Activated T-cell treated with anti-CD3 and anti-CD28 coated beads for 24 hours (primary cell): ENCODE results near the gene TAF3.

Experiments
- DNase-seq: peaks from one replicate; pipeline ENCODE4 v3.0.0-alpha.2; 2020; ENCODE audit warnings: low read depth

Gene TAF3

DNA sequence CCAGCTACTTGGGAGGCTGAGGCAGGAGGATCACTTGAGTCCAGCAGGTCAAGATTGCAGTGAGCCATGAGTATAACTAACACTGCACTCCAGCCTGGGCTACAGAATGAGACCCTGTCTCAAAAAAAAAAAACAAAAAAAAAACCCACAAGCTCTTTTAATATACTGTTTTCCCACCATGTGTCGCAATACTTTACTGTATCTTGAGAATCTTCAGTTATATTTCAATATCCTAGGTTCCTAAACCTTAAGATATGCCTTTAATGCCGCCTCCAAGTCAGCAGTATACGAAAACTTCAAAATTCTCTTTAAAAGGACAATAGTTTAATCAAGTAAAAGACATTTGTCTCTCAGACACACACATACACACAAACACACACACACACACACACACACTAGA is 62.8 kb downstream of the TAF3 start:
- DNase-seq = no peak

DNA sequence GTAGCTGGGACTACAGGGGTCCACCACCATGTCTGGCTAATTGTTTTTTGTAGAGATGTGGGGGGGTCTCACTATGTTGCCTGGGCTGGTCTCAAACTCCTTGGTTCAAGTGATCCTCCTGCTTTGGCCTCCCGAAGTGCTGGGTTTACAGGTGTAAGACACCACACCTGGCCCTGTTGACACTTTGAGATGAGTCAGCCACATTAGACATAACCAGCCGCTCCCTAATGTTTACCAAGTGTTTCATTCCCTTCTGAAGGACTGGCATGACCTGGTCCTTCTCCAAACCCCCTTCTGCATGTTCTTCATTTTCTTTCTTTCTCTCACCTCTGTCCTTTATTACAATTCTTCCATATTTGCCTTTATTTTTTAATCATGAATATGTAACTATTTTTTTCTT is 67.8 kb downstream of the TAF3 start:
- no peak for DNase-seq

DNA sequence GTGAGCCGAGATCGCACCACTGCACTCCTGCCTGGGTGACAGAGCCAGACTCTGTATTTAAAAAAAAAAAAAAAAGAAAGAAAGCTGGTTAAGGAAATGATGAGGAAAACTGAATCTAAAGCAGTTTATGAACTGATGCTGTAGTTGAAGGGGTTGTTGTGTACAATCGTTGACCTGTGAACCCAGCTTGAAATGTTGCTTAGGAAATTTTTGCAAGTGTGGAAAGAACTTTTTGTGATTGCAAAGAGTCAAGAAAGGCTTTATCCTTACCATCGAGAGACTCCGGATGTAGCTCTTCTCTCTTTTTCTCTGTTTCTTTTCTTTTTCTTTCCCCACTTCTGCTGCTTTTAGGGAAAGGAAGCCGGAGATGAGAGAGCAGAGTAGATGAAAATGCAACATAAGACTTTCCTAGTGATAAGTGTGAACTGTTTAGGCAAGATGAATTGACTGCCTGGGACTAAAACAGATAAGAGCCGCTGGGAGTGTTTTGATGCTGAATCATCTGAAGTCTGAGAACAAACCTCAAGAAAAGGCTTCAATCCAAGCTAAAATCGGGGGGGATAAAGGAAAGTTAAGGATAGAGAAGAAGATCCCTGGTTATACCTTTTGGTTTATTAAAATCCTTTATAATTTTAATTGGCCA is 69.0 kb downstream of the TAF3 start:
- no peak for DNase-seq

- DNase-seq = no peak
Observed at GRCh38 chr10:7889947-7890542, 71.7 kb downstream of the TAF3 start.

DNA sequence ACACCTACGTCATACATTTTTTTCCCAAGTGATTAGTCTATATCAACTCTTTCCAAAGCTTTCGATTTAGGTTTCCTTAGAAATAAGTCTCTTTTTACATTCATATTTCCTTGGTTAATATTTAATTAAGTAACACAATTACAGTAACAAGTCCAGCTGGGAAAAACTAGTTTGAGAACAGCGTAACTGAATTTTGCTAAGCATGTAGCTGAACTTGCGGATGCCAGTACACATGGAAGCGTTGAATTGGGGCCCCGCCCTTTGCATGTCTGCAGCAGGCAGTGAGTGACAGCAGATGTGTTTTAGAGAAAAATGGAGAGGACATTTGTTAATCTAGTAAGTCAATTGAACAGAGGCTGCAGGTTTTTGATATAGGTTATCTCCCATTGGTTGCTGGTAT is 72.5 kb downstream of the TAF3 start:
- no peak for DNase-seq

- DNase-seq = no peak
Observed at GRCh38 chr10:7891634-7892033, 73.3 kb downstream of the TAF3 start.

DNA sequence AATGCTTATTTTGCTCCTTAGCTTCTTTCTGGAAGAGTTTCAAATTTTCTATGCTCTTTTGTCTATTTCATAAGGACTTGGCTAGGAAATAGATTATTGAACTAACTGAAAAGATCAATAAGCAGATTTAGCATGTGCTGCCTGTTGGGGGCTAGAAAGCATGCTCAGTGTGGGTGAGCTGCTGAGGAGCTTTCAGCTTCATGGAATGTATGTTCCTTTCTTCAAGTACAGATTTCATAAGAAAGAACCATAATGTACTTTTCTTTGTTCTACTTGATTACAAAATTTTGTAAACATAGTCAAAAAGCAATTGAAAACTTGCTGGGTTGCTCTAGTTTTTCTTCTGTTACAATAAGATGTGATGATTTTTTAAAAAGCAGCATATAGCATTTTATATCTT is 73.8 kb downstream of the TAF3 start:
- no peak for DNase-seq

DNA sequence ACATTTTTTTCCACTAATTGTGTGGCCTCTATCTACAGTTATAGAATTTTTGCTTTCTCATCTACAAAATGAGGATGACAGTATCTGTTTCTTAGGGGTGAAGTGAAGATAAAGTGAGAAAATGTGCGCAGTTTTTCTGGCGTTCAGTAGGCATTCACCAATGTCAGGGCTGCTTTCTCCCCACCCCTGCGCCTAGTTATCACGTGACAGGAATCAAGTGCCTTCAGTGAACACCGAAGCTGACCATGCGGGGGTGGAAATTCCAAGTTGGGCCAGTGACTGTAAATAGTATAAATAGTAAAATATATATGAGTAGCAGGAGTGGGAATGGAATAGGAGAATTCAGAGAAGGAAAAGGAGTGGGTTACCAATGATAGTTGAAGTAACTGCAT is 77.4 kb downstream of the TAF3 start:
- DNase-seq = no peak

GRCh38 chr10:7896297-7896696 is 78.0 kb downstream of the TAF3 start:
- no peak for DNase-seq

DNA sequence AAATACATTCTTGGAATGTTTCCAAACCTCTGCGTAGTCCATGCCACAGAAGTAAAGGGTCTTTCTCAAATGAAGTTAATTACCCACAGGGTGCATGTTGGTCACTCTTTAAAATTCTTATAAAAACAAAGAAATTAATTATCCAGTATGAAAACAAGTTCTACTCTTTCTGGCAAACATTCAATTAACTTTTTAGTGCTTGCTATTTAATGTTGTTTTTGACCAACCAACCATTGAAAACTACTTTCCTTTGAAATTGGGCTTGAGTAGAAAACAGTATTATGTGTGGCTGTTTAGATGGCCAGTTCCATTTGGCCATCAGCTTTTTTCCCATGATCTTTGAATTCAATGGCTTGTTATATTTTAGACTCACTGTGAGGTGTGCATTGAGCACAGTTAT is 83.0 kb downstream of the TAF3 start:
- DNase-seq = no peak

DNA sequence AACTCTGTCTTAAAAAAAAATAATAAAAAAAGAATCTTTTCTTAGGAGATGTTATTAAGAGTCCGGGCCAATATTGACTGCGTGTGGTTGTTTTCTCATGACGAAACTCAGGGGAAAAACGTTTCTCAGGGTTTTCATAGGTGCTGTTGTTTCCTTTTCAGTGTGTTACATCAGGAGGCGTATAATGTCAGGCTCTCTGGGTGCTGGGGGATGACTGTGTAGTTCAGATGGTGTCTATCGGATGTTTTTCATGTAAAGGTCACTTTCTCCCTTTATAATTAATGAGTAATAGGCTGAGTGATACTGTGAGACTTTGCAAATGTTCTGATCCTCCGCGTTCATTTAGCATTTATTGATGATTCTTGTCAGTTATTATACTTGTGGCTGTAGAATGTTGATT is 84.1 kb downstream of the TAF3 start:
- no peak for DNase-seq

DNA sequence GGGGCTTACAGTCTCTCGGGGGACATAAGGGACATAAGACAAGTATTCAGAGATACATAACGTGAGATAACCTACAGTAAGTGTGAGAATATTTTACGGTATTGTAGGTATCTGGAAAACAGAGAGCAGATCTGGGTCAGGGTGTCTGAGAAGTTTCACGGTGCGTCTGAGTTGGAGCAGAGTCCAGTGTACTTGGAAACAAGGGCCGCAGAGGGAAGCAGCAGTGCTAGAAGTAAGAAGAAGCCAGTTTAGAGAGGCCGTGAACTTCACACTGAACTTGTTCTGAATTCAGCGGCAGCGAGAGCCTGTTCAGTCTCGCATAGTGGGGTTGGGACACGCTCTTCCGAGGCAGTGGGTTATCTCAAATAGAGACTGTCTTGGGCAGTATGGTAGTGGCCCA is 85.5 kb downstream of the TAF3 start:
- DNase-seq = no peak

GRCh38 chr10:7906128-7906527 is 87.8 kb downstream of the TAF3 start:
- DNase-seq = no peak

- no peak for DNase-seq
Observed at GRCh38 chr10:7908541-7909210, 90.4 kb downstream of the TAF3 start.

- no peak for DNase-seq
Observed at GRCh38 chr10:7913126-7913872, 95.0 kb downstream of the TAF3 start.

DNA sequence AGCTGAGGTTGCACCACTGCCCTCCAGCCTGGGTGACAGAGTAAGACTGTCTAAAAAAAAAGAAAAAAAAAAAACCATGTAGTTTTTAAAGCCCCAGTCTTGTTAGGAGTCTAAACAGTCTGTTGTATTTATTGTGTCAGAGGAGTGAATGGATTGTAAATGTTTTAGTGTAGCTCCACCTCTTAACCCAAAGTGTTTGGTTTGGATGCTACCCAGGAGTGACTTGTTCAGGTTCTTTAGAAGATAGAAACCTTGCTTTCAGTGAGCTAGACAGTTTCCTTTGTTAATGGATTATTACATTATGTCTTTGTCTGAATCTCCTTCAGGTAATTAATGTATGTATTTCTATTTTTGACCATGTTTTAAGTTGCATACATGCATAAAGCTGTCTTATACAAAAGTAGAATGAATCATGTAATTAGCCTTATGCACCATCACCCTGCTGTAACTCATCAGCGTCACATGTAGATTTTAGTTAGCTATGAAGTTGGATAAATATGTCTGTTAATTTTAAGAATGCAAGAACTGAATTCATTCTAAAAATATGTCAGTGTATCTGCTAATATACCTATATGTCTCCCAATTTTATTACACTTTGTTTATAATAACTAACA is 97.7 kb downstream of the TAF3 start:
- no peak for DNase-seq

DNA sequence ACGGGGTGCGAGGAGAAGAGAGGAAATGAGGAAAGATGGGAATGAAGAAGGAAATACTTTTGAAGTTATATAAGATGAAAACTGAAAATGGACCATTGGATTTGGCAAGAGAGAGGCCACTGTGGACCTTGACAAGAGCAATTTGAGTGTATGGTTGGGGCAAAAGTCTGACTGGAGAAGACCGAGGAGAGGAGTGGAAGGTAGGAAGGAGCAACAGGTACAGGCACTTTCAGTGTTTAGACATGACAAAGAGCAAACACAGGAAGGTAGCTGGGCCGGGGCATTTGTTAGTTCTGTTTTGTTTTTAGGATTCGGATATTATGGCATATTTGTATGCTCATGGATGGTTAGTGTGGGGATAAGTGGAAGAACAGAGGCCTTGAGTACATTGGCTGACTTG is 99.4 kb downstream of the TAF3 start:
- DNase-seq = no peak

DNA sequence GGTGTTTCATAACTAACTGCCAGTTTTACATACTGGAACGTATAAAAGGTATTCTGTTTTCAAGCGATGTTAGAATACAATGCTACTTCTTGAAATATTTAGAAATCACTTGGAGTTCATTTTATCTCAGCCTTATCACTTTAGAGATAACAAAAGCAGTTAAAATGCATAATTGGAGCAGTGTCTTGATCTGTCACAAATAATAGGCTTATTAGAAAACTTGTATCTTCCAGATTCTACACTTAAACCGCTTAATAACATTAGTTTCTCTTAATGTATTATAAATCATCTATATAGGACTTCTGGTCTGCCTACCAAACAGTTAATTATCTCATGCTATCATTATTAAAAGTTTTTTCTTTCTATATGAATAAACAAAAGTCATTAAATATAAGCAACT is 104.4 kb downstream of the TAF3 start:
- no peak for DNase-seq

- no peak for DNase-seq
Observed at GRCh38 chr10:7928536-7928935, 110.2 kb downstream of the TAF3 start.

DNA sequence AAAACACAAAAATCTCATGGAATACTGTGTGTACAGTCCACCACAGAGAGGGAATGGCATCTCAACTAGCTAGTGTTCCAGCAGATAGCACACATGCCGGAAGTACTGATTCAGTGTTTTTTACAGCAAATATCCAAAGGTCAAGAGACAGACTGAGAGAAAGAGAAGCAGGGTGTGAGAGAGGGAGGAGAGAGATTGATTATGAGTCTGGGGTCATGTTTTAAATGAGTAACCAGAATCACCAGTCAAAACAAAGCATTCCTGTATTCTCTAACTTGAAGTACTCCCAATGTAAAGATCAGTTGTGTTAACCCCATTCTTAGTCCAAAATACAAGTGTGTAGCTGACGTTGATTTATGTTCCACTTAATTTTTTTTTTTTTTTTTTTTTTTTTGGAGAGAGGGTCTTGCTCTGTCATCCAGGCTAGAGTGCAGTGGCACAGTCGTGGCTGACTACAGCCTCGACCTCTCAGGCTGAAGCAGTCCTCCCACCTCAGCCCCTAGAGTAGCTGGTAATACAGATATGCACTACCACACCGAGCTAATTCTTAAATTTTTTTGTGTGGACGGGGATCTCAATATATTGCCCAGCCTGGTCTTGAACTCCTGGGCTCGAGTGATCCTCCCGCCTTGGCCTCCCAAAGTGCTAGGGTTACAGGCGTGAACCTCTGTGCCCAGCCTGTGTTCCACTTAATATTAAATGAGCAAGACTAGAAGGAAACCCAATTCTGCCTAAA is 114.2 kb downstream of the TAF3 start:
- no peak for DNase-seq

- no peak for DNase-seq
Observed at GRCh38 chr10:7933262-7933661, 115.0 kb downstream of the TAF3 start.

- DNase-seq = no peak
Observed at GRCh38 chr10:7933757-7934156, 115.5 kb downstream of the TAF3 start.
